ENCODE data around the gene SGPP2. TPM values are rescaled to one million over a fixed set of nuclear protein-coding genes. Genes with fewer than 3 reads are reported as not detected.

Gene SGPP2
- total and polyA plus RNA-seq, 9 donors, result 0.22 to 18.5 (median 1.9) TPM; not detected in 1

DNA sequence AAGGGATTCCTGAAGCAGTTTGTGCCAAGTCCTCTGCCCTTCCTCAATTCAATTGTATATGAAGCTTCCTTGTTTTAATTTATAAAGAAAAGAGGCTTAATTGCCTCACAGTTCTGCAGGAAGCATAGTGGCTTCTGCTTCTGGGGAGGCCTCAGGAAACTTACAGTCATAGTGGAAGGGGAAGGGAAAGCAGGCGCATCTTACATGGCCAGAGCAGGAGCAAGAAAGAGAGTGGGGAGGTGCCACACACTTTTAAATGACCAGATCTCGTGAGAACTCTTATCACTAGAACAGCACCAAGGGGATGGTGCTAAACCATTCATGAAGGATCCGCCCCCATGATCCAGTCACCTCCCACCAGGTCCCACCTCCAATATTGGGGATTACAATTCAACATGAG lies 114.2 kb downstream of the SGPP2 start:
- no peaks in the 10 kb centered on the region for H3K4me1 ChIP-seq (ENCODE audit: insufficient read depth)
- intact Hi-C loops (cut with DNase I), result no loop called here
- H3K4me3 ChIP-seq, result no peak overlapping the region
- TF ChIP-seq CTCF (IDR thresholded peaks at IDR 0.05), result no peak
- TF ChIP-seq POLR2A (IDR thresholded peaks at IDR 0.05), result no peak
- no peak for TF ChIP-seq EP300 (IDR thresholded peaks at IDR 0.05)
- H3K27ac ChIP-seq, result no peak overlapping the region
- H3K9me3 ChIP-seq, result no peaks in the 10 kb centered on the region
- 85 to 92% (median 85%) methylated on average over 3 of the region's 3 CpGs for WGBS, 3 donors
- no peaks in the 10 kb centered on the region for H3K27me3 ChIP-seq
- H3K36me3 ChIP-seq, result no peaks in the 10 kb centered on the region
- DNase-seq, result no peak

- H3K27me3 ChIP-seq, result no peaks in the 10 kb centered on the region
- no peak overlapping the region for H3K27ac ChIP-seq
- intact Hi-C loops (cut with DNase I), result no loop called here
- WGBS, 3 donors, result 86 to 91% (median 88%) methylated on average over 1 of the region's 1 CpG
- TF ChIP-seq POLR2A (IDR thresholded peaks at IDR 0.05), result no peak
- H3K4me3 ChIP-seq, result no peak overlapping the region
- H3K36me3 ChIP-seq, result no peaks in the 10 kb centered on the region
- H3K4me1 ChIP-seq (ENCODE audit: insufficient read depth), result no peaks in the 10 kb centered on the region
- no peaks in the 10 kb centered on the region for H3K9me3 ChIP-seq
- no peak for DNase-seq
Measured at GRCh38 chr2:222544661-222545060, 120.3 kb downstream of the SGPP2 start.

- TF ChIP-seq CTCF (IDR thresholded peaks at IDR 0.05) (no peak), POLR2A (IDR thresholded peaks at IDR 0.05) (no peak), EP300 (IDR thresholded peaks at IDR 0.05) (no peak)
- H3K4me3 ChIP-seq, result no peak overlapping the region
- no peaks in the 10 kb centered on the region for H3K4me1 ChIP-seq (ENCODE audit: insufficient read depth)
- DNase-seq, result no peak
- H3K36me3 ChIP-seq, result no peaks in the 10 kb centered on the region
- intact Hi-C loops (cut with DNase I), result no loop called here
- no peaks in the 10 kb centered on the region for H3K9me3 ChIP-seq
- H3K27ac ChIP-seq, result no peak overlapping the region
- 48 to 51% (median 49%) methylated on average over 6 of the region's 6 CpGs for WGBS, 3 donors
- H3K27me3 ChIP-seq, result no peaks in the 10 kb centered on the region
Measured at GRCh38 chr2:222545823-222546795, 121.8 kb downstream of the SGPP2 start.

- Histone ChIP-seq H3K4me1 (ENCODE audit: insufficient read depth) (no peaks in the 10 kb centered on the region), H3K4me3 (no peak overlapping the region), H3K27ac (no peak overlapping the region), H3K9me3 (no peaks in the 10 kb centered on the region), H3K36me3 (no peaks in the 10 kb centered on the region), H3K27me3 (no peaks in the 10 kb centered on the region)
- no peak for DNase-seq
- WGBS, 3 donors, result 91 to 92% (median 92%) methylated on average over 5 of the region's 5 CpGs
- TF ChIP-seq EP300 (IDR thresholded peaks at IDR 0.05) (no peak), CTCF (IDR thresholded peaks at IDR 0.05) (no peak), POLR2A (IDR thresholded peaks at IDR 0.05) (no peak)
- intact Hi-C loops (cut with DNase I), result no loop called here
Measured at GRCh38 chr2:222547083-222547482, 122.7 kb downstream of the SGPP2 start.

GRCh38 chr2:222548992-222549391 lies 124.6 kb downstream of the SGPP2 start:
- 9 to 16% (median 15%) methylated on average over 3 of the region's 3 CpGs for WGBS, 3 donors
- H3K27me3 ChIP-seq, result no peaks in the 10 kb centered on the region
- no peak for DNase-seq
- no peak overlapping the region for H3K4me3 ChIP-seq
- no peaks in the 10 kb centered on the region for H3K36me3 ChIP-seq
- no peak for TF ChIP-seq EP300 (IDR thresholded peaks at IDR 0.05)
- no peak for TF ChIP-seq CTCF (IDR thresholded peaks at IDR 0.05)
- no peak for TF ChIP-seq POLR2A (IDR thresholded peaks at IDR 0.05)
- no peaks in the 10 kb centered on the region for H3K4me1 ChIP-seq (ENCODE audit: insufficient read depth)
- intact Hi-C loops (cut with DNase I), result no loop called here
- H3K27ac ChIP-seq, result no peak overlapping the region
- no peaks in the 10 kb centered on the region for H3K9me3 ChIP-seq

Data from ovary (tissue), 9 donors.